NCI-H446 treated with DMSO at 0.1 percent for 48 hours (cell line): ENCODE measurements around the gene PLXNB2.

Experiments
- DNase-seq: peaks from one replicate; lab custom pipeline; 2025; lab: John Stamatoyannopoulos, UW

PLXNB2 gene

GRCh38 chr22:50296658-50297490 lies 10.6 kb downstream of the PLXNB2 start:
- DNase-seq, result no peak

GRCh38 chr22:50294319-50294656 lies 13.2 kb downstream of the PLXNB2 start:
- DNase-seq, result no peak

GRCh38 chr22:50293441-50294318 lies 13.8 kb downstream of the PLXNB2 start:
- DNase-seq, result no peak

- no peak for DNase-seq
Observed at GRCh38 chr22:50292643-50293440, 14.6 kb downstream of the PLXNB2 start.

GRCh38 chr22:50289942-50290630 lies 17.4 kb downstream of the PLXNB2 start:
- DNase-seq, result no peak

- no peak for DNase-seq
Observed at GRCh38 chr22:50289151-50289941, 18.1 kb downstream of the PLXNB2 start.

GRCh38 chr22:50287731-50288130 lies 19.7 kb downstream of the PLXNB2 start:
- DNase-seq, result no peak

- DNase-seq, result no peak
Observed at GRCh38 chr22:50286701-50287318, 20.6 kb downstream of the PLXNB2 start.

- DNase-seq, result no peak
Observed at GRCh38 chr22:50286275-50286674, 21.2 kb downstream of the PLXNB2 start.

- no peak for DNase-seq
Observed at GRCh38 chr22:50285568-50286229, 21.7 kb downstream of the PLXNB2 start.

GRCh38 chr22:50284479-50284878 lies 23.0 kb downstream of the PLXNB2 start:
- no peak for DNase-seq

GRCh38 chr22:50283821-50284220 lies 23.6 kb downstream of the PLXNB2 start:
- DNase-seq, result no peak

- DNase-seq, result no peak
Observed at GRCh38 chr22:50282361-50283155, 24.9 kb downstream of the PLXNB2 start.

GRCh38 chr22:50281957-50282356 lies 25.5 kb downstream of the PLXNB2 start:
- no peak for DNase-seq

- DNase-seq, result no peak
Observed at GRCh38 chr22:50281384-50281760, 26.1 kb downstream of the PLXNB2 start.

GRCh38 chr22:50280708-50281383 lies 26.6 kb downstream of the PLXNB2 start:
- no peak for DNase-seq

GRCh38 chr22:50280022-50280707 lies 27.3 kb downstream of the PLXNB2 start:
- DNase-seq, result no peak
